ENCODE data around the gene ZNF556.

Gene ZNF556

DNA sequence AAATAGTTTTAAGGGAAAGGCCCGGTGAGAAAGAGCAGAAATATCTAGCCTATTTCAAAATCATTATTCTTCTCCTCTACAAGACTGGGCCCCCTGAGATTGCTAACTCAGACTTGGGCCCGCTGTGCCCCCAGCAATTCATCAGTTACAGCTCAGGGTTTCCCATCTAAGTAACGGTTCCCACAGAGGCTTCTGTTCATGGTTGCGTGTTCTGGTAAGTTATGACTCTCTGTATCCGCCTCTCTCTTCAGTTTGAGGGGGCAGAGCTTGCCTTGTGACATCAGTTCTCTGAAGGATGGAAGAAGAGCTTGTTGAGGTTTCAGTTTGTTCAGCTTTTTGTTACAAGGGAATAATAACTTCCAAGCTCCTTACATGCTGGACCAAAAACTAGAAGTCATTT is 45.2 kb downstream of the ZNF556 start:
- no peak for DNase-seq

DNA sequence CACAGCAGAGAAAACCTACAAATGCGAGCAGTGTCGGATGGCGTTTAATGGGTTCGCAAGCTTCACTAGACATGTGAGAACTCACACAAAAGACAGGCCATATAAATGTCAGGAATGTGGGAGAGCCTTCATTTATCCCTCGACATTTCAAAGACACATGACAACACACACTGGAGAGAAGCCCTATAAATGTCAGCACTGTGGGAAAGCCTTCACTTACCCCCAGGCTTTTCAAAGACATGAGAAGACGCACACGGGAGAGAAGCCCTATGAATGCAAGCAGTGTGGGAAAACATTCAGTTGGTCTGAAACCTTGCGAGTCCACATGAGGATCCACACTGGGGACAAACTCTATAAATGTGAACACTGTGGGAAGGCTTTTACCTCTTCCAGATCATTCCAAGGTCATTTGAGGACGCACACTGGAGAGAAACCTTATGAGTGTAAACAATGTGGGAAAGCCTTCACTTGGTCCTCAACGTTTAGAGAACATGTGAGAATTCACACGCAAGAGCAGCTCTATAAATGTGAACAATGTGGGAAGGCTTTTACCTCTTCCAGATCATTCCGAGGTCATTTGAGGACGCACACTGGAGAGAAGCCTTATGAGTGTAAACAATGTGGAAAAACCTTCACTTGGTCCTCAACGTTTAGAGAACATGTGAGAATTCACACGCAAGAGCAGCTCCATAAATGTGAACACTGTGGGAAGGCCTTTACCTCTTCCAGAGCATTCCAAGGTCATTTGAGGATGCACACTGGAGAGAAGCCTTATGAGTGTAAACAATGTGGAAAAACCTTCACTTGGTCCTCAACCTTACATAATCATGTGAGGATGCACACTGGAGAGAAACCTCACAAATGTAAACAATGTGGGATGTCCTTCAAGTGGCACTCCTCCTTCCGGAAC is 50.4 kb downstream of the ZNF556 start:
- DNase-seq: no peak

DNA sequence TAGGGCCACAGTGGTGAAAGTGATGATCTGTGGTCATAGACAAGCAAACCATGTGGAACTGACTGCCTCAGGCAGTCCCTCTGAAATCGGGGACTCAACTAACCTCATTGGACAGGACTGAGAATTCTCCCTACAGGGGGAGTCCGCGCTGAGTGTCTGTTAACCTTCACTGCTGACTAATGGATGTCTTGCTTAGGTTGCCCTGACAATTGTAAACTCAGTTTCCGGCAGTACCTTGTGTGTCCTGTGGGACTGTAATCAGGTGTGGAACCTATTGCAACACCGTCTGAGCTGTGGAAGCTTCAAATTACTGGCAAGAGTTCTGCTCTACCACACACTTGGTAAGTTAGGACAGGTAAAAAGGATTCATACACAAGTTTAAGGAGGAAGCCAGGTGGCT is 55.9 kb downstream of the ZNF556 start:
- no peak for DNase-seq

DNA sequence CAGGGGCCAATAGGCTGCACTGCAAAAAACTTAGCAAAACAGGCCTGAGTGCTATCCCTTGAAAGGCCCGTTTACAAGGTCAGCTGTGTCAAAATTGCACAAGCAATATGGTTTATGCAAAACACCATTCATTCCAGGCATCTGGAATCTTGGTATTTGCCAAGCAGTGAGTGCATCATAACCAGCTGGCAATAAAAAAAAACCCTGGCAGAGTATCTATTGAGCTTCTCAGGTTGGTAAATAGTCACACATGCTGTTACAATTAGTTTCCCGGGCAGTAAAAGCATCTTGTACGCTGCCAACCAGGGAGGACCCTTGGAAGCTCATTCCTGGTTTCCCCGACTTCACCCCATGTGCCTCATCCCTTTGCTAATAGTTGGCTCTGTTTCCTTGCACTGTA is 56.4 kb downstream of the ZNF556 start:
- no peak for DNase-seq

DNA sequence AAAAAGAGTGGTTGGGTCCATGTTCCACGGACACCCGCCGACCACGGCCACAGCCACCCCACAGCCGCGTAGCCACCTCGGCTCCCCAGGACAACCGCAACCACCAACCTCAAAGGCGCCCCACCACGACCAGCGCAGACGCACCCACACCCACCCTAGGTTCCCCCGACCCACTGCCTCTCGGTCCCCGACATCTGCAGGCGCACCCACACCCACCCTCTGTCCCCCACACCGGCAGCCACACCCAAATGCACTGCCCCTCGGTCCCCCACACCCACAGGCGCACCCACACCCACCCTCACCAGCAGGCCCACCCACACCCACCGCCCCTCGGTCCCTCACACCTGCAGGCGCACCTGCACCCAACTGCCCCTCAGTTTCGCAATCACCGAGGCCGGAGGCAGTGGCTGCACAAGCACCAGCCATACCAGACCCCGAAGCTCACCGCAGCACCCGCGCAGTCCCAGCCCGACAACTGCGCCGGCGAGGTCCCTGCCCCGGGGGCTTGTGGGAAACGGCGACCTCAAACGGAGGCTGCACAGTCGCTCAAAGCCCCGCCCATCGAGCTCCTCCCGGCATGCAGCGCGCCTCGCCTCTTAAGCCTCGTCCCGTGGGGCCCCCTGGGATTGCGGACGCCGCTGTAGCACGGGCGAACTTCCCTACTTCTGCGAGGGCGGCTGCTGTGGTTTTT is 59.4 kb downstream of the ZNF556 start:
- no peak for DNase-seq

DNA sequence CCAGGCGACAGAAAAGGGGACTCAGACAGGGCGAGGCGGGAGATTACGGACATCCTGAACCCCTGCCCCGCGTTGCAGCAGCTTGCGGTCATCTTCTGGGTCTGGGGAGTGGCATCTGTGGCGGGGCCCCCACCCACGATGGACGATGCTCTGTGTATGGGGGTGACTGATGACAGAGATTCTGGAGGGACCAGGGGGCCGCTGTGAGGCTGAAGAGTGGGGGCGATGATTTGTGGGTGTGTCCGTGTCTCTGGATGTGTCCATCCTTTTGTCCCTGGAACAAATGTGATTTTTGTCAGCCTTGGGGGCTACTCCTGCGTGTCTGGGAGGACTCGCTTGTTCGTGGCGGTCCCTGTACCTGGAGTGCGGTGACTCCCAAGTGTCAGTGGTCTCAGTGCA is 59.9 kb downstream of the ZNF556 start:
- no peak for DNase-seq
